Activated CD4-positive, alpha-beta T cell treated with anti-CD3 and anti-CD28 coated beads, Interleukin-2, amount 50 U/mL, for 16 hours (primary cell): ENCODE results near the gene PTP4A2.
"Not testable (repeated sequence)": the region's sequence is repeated elsewhere in the genome, so short reads cannot be mapped to it uniquely, and the experiment has no call there.

Source experiments
- DNase-seq: peaks from one replicate; pipeline ENCODE4 v3.0.0-alpha.2; 2020

PTP4A2 gene

GRCh38 chr1:31923901-31924535 lies 14.2 kb downstream of the PTP4A2 start:
- DNase-seq: no peak

- DNase-seq: no peak
These were observed 17.2 kb downstream of the PTP4A2 start for GRCh38 chr1:31920956-31921355.

DNA sequence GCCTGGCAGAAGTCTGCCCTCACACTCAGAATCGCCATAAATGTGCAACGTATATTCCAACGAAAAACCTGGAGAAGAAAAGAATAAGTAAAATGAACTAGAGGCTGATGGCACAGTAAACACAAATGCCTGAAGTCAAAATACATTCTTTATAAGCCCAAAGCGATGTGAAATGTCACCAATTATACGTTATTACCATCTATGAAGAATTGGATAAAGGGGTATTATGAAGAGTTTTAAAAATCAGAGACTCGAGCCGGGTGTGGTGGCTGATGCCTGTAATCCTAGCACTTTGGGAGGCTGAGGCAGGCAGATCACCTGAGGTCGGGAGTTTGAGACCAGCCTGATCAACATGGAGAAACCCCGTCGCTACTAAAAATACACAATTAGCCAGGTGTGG lies 18.6 kb downstream of the PTP4A2 start:
- no peak for DNase-seq

DNA sequence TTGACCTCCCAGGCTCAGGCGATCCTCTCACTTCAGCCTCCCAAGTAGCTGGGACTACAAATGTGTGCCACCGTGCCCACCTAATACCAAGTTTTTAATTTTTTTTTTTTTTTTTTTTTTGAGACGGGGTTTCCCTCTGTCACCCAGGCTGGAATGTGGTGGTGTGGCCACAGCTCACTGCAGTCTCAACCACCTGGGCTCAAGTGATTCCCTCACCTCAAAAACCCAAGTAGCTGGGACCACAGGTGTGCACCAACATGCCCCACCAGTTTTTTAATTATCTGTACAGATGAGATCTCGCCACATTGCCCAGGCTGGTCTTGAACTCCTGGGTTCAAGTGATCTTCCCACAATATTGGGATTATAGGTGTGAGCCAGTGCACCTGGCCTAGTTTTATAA lies 22.7 kb downstream of the PTP4A2 start:
- DNase-seq: no peak

DNA sequence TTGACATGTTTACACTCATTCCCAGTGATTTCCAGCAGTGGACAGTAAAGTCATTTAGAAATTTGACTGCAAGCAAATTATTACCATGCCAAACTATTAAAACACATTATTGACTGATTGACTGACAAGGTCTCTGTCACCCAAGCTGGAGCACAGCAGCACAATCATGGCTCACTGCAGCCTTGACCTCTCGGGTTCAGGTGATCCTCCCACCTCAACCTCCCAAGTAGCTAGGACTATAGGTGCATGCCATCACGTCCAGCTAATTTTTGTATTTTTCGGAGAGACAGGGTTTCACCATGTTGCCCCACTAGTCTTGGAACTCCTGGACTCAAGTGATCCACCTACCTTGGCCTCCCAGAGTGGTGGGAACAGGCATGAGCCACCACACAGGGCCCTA lies 24.2 kb downstream of the PTP4A2 start:
- no peak for DNase-seq

DNA sequence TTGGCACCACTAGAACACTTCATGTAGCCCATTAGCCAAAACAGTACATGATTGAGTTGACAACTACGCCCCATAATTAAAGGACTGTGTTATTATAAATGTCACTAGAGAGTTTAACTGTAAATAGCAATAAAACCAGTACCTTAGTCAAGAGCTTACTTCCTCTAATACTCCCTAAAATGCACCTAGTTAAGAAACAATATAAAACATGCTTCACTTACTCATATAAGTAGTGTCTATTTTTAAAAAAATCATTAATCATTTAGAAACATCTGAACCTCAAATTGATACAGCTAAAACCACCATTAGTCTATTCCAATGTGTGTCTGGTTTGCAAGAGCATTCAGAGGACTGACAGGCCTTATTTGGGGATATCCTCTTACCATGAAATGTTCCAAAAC lies 25.3 kb downstream of the PTP4A2 start:
- DNase-seq: peak; percentile 74

- DNase-seq: no peak
These were observed 26.0 kb downstream of the PTP4A2 start for GRCh38 chr1:31911994-31912780.

- DNase-seq: peak; percentile 84
These were observed 27.2 kb downstream of the PTP4A2 start for GRCh38 chr1:31910933-31911332.

DNA sequence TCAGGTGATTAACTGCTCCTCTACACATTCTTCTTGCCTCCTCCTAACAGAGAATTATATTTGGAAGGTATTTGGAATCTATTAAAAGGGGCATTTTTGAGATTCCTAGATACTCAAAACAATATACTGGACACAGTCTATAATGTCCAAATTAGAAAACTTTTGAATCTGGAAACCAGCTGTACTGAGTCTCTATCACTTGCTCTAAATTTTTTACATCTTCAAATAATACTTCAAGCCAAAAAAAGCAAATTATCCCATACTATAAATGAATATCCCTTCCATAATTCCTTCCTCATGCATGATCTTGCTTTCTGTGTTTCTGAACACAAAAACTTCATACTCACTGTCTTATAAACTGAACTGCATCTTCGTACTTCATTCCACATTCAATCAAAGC lies 28.5 kb downstream of the PTP4A2 start:
- DNase-seq: no peak

- DNase-seq: no peak
These were observed 31.6 kb downstream of the PTP4A2 start for GRCh38 chr1:31906557-31906956.

GRCh38 chr1:31905681-31906080 lies 32.5 kb downstream of the PTP4A2 start:
- no peak for DNase-seq

DNA sequence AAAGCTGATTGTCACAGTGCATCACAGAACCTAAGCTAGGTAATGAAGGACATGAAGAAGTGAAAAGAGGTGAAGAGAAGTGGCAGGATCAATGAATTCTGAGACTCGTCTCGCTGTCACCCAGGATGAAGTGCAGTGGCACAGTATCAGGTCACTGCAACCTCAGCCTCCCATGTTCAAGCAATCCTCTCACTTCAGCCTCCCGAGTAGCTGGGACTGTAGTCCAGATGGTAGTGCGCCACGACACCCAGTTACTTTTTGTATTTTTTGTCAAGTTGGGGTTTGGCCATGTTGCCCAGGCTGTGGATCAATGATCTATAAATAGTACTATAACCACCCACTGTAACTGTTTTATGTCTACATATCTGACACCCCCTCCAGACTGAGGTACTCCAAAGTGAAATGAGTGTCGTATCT lies 33.1 kb downstream of the PTP4A2 start:
- DNase-seq: no peak

GRCh38 chr1:31904339-31905092 lies 33.7 kb downstream of the PTP4A2 start:
- no peak for DNase-seq

DNA sequence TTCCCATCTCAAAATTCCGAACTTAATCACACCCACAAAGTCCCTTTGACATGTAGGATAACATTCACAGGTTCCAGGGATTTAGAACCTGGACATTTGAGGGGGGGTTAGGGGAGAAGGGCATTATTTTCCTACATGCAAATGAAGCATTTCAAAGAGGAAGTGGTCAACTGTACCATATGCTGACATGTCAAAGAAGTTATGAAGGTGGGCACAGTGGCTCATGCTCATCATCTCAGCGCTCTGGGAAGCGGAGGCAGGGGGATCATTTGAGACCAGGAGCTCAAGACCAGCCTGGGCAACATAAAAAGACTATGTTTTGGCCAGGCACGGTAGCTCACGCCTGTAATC lies 35.7 kb downstream of the PTP4A2 start:
- no peak for DNase-seq

DNA sequence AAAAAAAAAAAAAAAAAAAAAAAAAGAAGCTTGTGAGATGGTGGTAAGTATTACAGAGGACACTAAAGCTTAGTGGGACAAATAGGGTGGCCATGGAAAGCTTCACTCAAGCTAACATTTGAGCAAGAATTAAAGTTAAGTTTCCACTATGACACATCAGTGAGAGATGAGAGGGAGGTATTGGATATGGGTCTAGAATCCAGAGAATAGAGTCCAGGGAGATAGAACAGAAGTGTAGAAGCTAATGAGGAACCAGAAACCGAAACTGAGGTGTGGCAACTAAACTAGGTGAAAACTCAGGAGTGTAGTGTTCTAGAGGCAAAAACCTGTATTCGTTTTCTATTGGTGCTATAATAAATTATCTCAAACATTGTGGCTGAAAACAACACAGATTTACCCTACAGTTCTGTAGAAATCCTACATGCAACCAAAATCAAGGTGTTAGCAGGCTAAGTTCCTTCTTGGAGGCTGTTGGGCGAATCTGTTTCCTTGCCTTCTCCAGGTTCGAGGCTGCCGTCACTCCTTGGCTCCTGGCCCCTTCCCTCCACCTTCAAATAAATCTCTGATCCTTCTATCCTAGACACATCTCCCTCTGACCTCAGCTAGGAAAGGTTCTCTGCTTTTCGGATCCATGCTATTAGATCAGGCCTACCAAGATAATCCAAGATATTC lies 36.2 kb downstream of the PTP4A2 start:
- no peak for DNase-seq

GRCh38 chr1:31900790-31901189 lies 37.4 kb downstream of the PTP4A2 start:
- DNase-seq: no peak

DNA sequence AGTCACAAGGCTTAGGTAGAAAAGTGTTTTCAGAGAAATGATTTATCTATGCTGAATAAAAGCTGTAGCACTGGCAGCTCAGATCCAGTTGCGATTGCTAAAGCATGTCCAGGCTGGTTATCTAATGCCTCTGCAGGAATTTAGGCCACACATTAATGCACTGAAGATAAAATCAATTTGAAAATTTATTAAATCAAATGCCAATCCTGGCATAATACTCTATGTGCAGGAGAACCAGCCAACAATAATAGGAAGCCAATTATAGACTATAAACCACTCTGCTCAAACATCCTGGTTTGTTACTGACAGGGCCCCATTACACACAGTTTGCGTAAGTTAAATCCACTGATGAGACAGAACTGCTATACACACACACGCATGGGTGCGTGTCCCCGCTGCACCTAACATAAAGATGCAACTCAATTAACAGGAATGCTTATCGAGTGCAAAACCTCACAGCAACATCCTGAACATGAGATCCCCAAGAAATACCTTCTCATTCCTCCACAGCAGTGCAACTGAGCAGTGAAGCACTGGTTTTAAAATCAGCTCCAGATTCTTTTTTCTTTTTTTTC lies 40.6 kb downstream of the PTP4A2 start:
- DNase-seq: no peak

- not testable (repeated sequence) for DNase-seq
These were observed 42.5 kb downstream of the PTP4A2 start for GRCh38 chr1:31895474-31896198.

DNA sequence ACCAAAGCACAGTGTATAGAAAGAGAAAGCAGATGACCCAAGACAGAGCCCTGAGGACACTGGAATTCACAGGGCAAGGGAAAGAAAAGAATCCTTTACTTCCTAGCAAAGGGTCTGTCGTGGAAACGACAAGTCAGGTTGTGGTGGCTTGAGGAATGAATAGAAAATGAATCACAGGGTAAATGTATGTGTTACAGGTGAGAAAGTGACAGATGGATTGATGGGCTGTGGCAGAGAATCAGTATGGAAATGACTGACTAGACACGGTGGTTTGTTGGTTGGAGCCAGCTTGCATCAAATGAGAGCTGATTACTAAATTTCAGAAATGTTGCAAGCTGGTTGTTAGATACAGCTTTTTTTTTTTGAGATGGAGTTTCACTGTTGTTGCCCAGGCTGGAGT lies 46.9 kb downstream of the PTP4A2 start:
- DNase-seq: peak; percentile 94

DNA sequence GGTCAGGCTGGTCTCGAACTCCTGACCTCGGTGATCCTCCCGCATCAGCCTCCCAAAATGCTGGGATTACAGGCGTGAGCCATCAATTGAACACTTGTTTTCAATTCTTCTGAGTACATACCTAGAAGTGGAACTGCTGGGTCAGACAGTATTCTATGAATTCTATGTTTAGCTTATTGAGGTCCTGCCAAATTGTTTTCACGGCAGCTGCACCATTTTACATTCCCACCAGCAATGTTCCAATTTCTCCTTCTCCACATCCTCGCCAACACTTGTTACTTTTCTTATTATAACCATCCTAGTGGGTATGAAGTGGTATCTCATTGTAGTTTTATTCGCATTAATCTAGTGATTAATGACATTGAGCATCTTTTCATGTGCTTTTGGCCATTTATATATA lies 49.9 kb downstream of the PTP4A2 start:
- DNase-seq: no peak

DNA sequence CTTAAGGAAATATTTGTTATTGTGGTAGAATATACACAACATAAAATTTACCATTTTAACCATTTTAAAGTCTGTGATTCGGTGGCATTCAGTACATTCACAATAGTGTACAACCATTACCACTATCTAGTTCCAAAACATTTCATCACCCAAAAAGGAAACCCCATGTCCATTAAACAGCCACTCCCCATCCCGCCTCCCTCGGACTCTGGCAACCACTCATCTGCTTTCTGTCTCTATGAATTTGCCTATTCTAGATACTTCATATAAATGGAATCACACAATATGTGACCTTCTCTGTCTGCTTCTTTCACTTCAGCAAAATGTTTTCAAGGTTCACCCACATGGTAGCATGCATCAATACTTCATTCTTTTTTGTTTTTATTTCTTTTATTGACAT lies 51.3 kb downstream of the PTP4A2 start:
- DNase-seq: no peak

DNA sequence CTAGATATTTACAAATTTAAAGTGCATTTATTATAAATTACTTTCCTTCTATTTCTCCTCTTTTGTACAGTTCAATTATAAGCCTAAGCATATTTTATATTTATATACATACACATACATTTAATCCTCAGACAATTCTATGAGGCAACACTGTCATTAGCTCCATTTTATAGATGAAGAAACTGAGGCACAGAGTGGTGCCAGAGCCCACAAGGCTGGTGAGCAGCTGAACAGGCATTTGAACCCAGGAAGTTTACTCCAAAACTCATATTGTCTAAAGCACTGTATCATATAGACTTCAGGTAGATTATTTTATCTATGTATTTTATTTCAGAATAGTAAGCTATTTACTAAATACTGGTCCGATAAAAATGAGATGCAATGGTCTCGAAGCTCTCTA lies 52.3 kb downstream of the PTP4A2 start:
- no peak for DNase-seq
